Measurements from ENCODE around the gene CLHC1.
"Not testable (repeated sequence)": the region's sequence is repeated elsewhere in the genome, so short reads cannot be mapped to it uniquely, and the experiment has no call there.

CLHC1 gene

GRCh38 chr2:55133467-55134315 lies 98.4 kb downstream of the CLHC1 start:
- DNase-seq, result no peak

- DNase-seq, result no peak
These were observed 101.2 kb downstream of the CLHC1 start for GRCh38 chr2:55130849-55131248.

- DNase-seq, result not testable (repeated sequence)
These were observed 105.5 kb downstream of the CLHC1 start for GRCh38 chr2:55126643-55127042.
